Activated CD4-positive, alpha-beta T cell treated with anti-CD3 and anti-CD28 coated beads, Interleukin-2, amount 10 ng/mL, durations not matched to agents 7 days and 5 days (primary cell): ENCODE measurements around the gene SNRPB. TPM values are rescaled to one million over a fixed set of nuclear protein-coding genes. Genes with fewer than 3 reads are reported as not detected.

ENCODE experiments used
- total RNA-seq, 2 experiments: library from RNA; stranded (reverse); gene quantifications; one replicate each; pipeline ENCODE4 v1.2.3, GENCODE V29; 2021

The SNRPB gene
- total RNA-seq, 2 experiments from 2014 or later: 247 to 291 TPM

Other genes starting within 250 kb of the SNRPB start
- not detected for gene TGM3, start 174.8 kb downstream of the SNRPB start, total RNA-seq
- not detected for gene TGM6, start 89.9 kb downstream of the SNRPB start, total RNA-seq
- 1 to 10 TPM; 8.9 to 9.3 TPM for gene ZNF343, start 38.1 kb upstream of the SNRPB start, total RNA-seq
- not detected for gene TMC2, start 65.8 kb upstream of the SNRPB start, total RNA-seq
- 100 to 1,000 TPM; 382 to 387 TPM for gene NOP56, start 181.8 kb upstream of the SNRPB start, total RNA-seq
- gene IDH3B, start 193.4 kb upstream of the SNRPB start, total RNA-seq: 100 to 1,000 TPM; 100 to 103 TPM
- under 1 TPM; 0.27 to 0.64 TPM for gene EBF4, start 222.0 kb upstream of the SNRPB start, total RNA-seq